Measurements from ENCODE around the gene FADS6.

DNA sequence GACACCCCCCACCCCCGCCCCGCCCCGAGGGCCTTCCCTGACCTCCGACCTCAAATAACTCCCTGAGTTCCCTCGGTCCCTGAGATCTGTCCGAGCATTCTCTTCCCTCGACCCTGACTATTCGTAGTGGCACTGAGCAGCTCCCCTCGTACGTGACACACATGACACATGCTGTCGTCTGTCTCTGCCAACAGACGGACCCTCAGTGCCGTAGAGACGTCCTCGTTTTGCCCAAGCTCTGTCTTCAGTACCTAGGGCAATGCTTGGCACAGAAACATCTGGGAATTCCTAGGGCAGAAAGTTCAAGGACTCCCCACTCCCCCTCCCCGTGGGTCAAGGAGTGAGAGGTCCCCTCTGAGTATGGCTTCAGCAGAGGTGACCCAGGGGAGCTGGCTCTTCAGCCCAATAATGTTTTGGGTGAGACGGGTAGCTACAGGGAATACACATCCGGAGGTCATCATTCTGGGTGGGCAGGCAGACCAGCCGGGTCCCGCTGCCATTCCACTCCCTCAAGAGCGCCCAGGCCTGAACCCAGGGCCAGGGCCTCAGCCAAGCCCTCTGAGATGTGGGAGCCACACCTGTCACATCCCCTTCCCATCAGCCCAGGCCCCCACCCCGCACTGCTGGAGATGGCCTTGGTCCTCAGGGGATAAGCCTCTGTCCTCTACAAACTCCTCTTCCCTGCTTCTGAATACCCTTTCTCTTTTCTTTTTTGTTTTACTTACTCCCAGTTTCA lies 671 bp upstream of the FADS6 start:
- TF ChIP-seq CBFB (CRISPR knock-in tag; IDR thresholded peaks at IDR 0.05) (no peak), MAZ (IDR thresholded peaks at IDR 0.05; ENCODE audit: borderline replicate concordance, low read depth, low read length) (no peak), MAZ (CRISPR knock-in tag; IDR thresholded peaks at IDR 0.05; ENCODE audit: low read depth) (no peak), ZFAT (CRISPR knock-in tag; conservative IDR thresholded peaks at IDR 0.05) (no peak), HNF4G (IDR thresholded peaks at IDR 0.05; ENCODE audit: borderline replicate concordance, low read depth, low read length) (no peak), HNF4G (CRISPR knock-in tag; IDR thresholded peaks at IDR 0.05; ENCODE audit: borderline replicate concordance, low read depth) (no peak), THAP11 (CRISPR knock-in tag; IDR thresholded peaks at IDR 0.05) (no peak), ARID2 (CRISPR knock-in tag; IDR thresholded peaks at IDR 0.05; ENCODE audit: borderline replicate concordance) (no peak), RAD21 (CRISPR knock-in tag; IDR thresholded peaks at IDR 0.05) (no peak), ZNF282 (IDR thresholded peaks at IDR 0.05; ENCODE audit: partially characterized antibody) (no peak)
- TF ChIP-seq, protein P1, sequence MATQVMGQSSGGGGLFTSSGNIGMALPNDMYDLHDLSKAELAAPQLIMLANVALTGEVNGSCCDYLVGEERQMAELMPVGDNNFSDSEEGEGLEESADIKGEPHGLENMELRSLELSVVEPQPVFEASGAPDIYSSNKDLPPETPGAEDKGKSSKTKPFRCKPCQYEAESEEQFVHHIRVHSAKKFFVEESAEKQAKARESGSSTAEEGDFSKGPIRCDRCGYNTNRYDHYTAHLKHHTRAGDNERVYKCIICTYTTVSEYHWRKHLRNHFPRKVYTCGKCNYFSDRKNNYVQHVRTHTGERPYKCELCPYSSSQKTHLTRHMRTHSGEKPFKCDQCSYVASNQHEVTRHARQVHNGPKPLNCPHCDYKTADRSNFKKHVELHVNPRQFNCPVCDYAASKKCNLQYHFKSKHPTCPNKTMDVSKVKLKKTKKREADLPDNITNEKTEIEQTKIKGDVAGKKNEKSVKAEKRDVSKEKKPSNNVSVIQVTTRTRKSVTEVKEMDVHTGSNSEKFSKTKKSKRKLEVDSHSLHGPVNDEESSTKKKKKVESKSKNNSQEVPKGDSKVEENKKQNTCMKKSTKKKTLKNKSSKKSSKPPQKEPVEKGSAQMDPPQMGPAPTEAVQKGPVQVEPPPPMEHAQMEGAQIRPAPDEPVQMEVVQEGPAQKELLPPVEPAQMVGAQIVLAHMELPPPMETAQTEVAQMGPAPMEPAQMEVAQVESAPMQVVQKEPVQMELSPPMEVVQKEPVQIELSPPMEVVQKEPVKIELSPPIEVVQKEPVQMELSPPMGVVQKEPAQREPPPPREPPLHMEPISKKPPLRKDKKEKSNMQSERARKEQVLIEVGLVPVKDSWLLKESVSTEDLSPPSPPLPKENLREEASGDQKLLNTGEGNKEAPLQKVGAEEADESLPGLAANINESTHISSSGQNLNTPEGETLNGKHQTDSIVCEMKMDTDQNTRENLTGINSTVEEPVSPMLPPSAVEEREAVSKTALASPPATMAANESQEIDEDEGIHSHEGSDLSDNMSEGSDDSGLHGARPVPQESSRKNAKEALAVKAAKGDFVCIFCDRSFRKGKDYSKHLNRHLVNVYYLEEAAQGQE (IDR thresholded peaks at IDR 0.05; ENCODE audit: borderline replicate concordance in 1 of 2, low read depth in 1 of 2, low read length in 2 of 2): no peak
- TF ChIP-seq, protein P2, sequence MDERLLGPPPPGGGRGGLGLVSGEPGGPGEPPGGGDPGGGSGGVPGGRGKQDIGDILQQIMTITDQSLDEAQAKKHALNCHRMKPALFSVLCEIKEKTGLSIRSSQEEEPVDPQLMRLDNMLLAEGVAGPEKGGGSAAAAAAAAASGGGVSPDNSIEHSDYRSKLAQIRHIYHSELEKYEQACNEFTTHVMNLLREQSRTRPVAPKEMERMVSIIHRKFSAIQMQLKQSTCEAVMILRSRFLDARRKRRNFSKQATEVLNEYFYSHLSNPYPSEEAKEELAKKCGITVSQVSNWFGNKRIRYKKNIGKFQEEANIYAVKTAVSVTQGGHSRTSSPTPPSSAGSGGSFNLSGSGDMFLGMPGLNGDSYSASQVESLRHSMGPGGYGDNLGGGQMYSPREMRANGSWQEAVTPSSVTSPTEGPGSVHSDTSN (CRISPR knock-in tag; IDR thresholded peaks at IDR 0.05): no peak
- TF ChIP-seq, protein P3, sequence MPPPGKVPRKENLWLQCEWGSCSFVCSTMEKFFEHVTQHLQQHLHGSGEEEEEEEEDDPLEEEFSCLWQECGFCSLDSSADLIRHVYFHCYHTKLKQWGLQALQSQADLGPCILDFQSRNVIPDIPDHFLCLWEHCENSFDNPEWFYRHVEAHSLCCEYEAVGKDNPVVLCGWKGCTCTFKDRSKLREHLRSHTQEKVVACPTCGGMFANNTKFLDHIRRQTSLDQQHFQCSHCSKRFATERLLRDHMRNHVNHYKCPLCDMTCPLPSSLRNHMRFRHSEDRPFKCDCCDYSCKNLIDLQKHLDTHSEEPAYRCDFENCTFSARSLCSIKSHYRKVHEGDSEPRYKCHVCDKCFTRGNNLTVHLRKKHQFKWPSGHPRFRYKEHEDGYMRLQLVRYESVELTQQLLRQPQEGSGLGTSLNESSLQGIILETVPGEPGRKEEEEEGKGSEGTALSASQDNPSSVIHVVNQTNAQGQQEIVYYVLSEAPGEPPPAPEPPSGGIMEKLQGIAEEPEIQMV (CRISPR knock-in tag; IDR thresholded peaks at IDR 0.05; ENCODE audit: low read depth): no peak
- TF ChIP-seq, protein P4, sequence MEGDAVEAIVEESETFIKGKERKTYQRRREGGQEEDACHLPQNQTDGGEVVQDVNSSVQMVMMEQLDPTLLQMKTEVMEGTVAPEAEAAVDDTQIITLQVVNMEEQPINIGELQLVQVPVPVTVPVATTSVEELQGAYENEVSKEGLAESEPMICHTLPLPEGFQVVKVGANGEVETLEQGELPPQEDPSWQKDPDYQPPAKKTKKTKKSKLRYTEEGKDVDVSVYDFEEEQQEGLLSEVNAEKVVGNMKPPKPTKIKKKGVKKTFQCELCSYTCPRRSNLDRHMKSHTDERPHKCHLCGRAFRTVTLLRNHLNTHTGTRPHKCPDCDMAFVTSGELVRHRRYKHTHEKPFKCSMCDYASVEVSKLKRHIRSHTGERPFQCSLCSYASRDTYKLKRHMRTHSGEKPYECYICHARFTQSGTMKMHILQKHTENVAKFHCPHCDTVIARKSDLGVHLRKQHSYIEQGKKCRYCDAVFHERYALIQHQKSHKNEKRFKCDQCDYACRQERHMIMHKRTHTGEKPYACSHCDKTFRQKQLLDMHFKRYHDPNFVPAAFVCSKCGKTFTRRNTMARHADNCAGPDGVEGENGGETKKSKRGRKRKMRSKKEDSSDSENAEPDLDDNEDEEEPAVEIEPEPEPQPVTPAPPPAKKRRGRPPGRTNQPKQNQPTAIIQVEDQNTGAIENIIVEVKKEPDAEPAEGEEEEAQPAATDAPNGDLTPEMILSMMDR (CRISPR knock-in tag; IDR thresholded peaks at IDR 0.05): no peak
